Colonic mucosa (tissue), 4 donors: ENCODE results near the gene CLIC4. TPM values are rescaled to one million over a fixed set of nuclear protein-coding genes. Genes with fewer than 3 reads are reported as not detected.

ENCODE experiments used
- DNase-seq: peaks from one replicate; pipeline ENCODE4 v3.0.0-alpha.2; 2020
- H3K27ac ChIP-seq: fragments of 200-600 bp; one replicate; pipeline ENCODE4 v1.8.0; 2021
- H3K27me3 ChIP-seq: fragments of 200-600 bp; one replicate; pipeline ENCODE4 v1.8.0; 2021
- H3K36me3 ChIP-seq: fragments of 200-600 bp; one replicate; pipeline ENCODE4 v1.8.0; 2021
- H3K4me1 ChIP-seq: fragments of 200-600 bp; one replicate; pipeline ENCODE4 v1.8.0; 2021; ENCODE audit warnings: mild to moderate bottlenecking
- H3K4me3 ChIP-seq: fragments of 200-600 bp; one replicate; pipeline ENCODE4 v1.8.0; 2021
- H3K9ac ChIP-seq, 2 donors: one replicate each; pipeline ENCODE4 v1.7.0; 2013; ENCODE audit warnings: control low read depth in 2 of 2, low read depth in 2 of 2, low read length in 2 of 2
- H3K9me3 ChIP-seq: fragments of 200-600 bp; one replicate; pipeline ENCODE4 v1.8.0; 2021
- intact Hi-C: fragments of 100-400 bp; cut with DNase I; formaldehyde crosslinking; loops from one replicate; pipeline ENCODE4 v1.14.1; 2022
- total RNA-seq, 2 donors: library from RNA; stranded (reverse); fragmentation: NEBNext Ultra II Directional in 1 of 2; extraction: Animal tissue kit (Norgen Biotek cat#: 25700) in 1 of 2; gene quantifications; one replicate each; pipeline ENCODE4 v1.2.1, GENCODE V29; 2021
- TF ChIP-seq, protein P1 (sequence below): fragments of 200-600 bp; IDR thresholded peaks from one replicate; pipeline ENCODE4 v1.8.0; 2022; ENCODE audit warnings: antibody characterized with exemption, mild to moderate bottlenecking
- donor health status: healthy.
- donor health status: DM: no; HTN: no; CAD: no.
- donor health status: DM: no; HTN: no; CAD: no.

CLIC4 gene
- total RNA-seq, 2 donors from 2014 or later: 38.0 to 84.8 TPM

DNA sequence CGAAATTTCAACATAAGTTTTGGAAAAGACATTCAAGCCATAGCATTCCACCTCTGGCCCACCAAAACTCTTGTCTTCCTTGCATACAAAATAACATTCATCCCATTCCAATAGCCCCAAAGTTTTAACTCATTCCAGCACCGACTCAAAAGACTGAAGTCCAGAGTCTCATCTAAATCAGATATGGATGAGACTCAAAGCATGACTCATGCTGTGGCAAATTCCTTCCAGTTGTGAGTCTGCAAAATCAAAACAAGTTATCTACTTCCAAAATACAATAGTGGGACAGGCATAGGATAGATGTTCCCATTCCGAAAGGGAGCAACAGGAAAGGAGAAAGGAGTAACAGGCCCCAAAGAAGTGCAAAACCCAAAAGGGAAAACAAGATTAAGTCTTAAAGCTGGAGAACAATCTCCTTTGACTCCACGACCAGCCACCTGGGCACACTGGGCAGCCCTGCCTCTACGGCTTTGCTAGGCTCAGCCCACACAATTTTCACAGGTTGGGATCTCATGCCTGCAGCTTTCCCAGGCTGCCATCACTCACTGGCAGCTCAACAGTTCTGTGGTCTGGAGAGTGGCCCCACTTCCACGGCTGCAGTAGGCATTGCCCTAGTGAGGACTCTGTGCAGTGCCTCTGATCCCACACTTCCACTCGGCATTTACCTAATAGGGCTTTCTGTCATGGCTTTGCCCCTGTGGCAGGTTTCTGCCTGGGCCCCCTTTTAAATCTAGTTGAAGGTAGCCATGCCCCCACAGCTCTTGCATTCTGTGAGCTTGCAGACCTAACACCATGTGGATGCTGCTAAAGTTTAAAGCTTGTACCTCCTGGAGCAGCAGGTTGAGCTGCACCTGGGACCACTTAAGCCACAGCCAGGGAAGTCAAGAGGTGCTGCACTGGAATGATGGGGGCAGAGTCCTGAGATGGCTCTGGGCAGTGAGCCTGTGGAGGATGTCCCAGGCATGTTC lies 133.8 kb downstream of the CLIC4 start:
- intact Hi-C loops: no loop called here
- no peak overlapping the region for H3K27ac ChIP-seq
- peak; percentile 11 for DNase-seq

DNA sequence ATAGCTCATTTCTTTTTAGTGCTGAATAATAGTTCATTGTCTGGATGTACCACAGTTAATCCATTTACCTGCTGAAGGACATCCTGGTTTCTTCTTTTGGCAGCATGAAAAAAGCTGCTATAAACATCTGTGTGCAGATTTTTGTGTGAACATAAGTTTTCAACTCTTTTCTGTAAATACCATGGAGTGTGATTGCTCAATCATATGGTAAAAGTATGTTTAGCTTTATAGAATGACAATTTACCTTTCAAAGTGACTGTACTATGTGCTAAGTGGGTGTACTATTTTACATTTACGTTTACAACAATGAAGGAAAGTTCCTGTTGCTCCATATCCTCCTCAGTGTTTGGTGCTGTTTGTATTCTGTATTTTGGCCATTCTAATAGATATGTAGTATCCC lies 135.8 kb downstream of the CLIC4 start:
- TF ChIP-seq, protein P1, sequence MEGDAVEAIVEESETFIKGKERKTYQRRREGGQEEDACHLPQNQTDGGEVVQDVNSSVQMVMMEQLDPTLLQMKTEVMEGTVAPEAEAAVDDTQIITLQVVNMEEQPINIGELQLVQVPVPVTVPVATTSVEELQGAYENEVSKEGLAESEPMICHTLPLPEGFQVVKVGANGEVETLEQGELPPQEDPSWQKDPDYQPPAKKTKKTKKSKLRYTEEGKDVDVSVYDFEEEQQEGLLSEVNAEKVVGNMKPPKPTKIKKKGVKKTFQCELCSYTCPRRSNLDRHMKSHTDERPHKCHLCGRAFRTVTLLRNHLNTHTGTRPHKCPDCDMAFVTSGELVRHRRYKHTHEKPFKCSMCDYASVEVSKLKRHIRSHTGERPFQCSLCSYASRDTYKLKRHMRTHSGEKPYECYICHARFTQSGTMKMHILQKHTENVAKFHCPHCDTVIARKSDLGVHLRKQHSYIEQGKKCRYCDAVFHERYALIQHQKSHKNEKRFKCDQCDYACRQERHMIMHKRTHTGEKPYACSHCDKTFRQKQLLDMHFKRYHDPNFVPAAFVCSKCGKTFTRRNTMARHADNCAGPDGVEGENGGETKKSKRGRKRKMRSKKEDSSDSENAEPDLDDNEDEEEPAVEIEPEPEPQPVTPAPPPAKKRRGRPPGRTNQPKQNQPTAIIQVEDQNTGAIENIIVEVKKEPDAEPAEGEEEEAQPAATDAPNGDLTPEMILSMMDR: no peak
- intact Hi-C loops: no loop called here
- Histone ChIP-seq H3K4me3 (no peak overlapping the region), H3K4me1 (no peaks in the 10 kb centered on the region), H3K27me3 (no peaks in the 10 kb centered on the region), H3K9me3 (no peaks in the 10 kb centered on the region), H3K27ac (no peak overlapping the region), H3K9ac (no peak overlapping the region), H3K36me3 (no peaks in the 10 kb centered on the region)
- no peak for DNase-seq

More for the DNA sequence above, 133.8 kb downstream of the CLIC4 start:
- H3K9ac ChIP-seq: no peak overlapping the region
- no peaks in the 10 kb centered on the region for H3K27me3 ChIP-seq
- H3K36me3 ChIP-seq: no peaks in the 10 kb centered on the region
- TF ChIP-seq, protein P1: no peak
- H3K4me3 ChIP-seq: no peak overlapping the region
- H3K9me3 ChIP-seq: no peaks in the 10 kb centered on the region
- no peaks in the 10 kb centered on the region for H3K4me1 ChIP-seq

GRCh38 chr1:24884751-24885150 lies 139.5 kb downstream of the CLIC4 start:
- Histone ChIP-seq H3K4me1 (no peaks in the 10 kb centered on the region), H3K9me3 (no peaks in the 10 kb centered on the region), H3K4me3 (no peak overlapping the region), H3K27me3 (no peaks in the 10 kb centered on the region), H3K36me3 (no peaks in the 10 kb centered on the region), H3K27ac (no peak overlapping the region), H3K9ac (no peak overlapping the region)
- DNase-seq: no peak
- intact Hi-C loops: no loop called here
- TF ChIP-seq, protein P1: no peak

DNA sequence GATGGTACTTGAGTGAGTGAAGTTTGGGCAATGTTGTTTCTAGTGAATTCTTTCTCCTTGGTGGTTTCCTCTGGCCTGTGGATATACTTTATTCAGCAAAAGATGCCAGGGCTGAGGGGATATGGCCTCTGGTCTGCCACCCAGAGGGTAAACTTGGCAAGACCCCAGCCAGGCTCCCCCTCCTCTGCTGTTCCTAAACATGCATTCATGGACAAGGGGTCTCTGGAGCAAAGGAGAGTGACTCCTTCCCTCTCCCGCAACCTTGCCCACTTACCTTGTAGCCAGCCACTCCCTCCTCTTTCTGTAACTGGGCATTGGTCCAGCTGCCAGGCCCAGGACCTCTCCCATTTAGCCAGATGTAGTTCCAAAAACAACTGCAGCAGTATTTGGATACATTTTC lies 141.0 kb downstream of the CLIC4 start:
- intact Hi-C loops: no loop called here
- Histone ChIP-seq H3K36me3 (no peaks in the 10 kb centered on the region), H3K9me3 (no peaks in the 10 kb centered on the region), H3K27me3 (no peaks in the 10 kb centered on the region), H3K4me1 (no peaks in the 10 kb centered on the region), H3K9ac (no peak overlapping the region), H3K27ac (no peak overlapping the region), H3K4me3 (no peak overlapping the region)
- TF ChIP-seq, protein P1: no peak
- DNase-seq: peak; percentile 22

- Histone ChIP-seq H3K9ac (no peak overlapping the region), H3K4me3 (no peak overlapping the region), H3K27me3 (no peaks in the 10 kb centered on the region), H3K36me3 (no peaks in the 10 kb centered on the region), H3K4me1 (no peaks in the 10 kb centered on the region), H3K9me3 (no peaks in the 10 kb centered on the region), H3K27ac (no peak overlapping the region)
- peak; percentile 16 for DNase-seq
- TF ChIP-seq, protein P1: no peak
- intact Hi-C loops: no loop called here
Observed at GRCh38 chr1:24888061-24888970, 143.1 kb downstream of the CLIC4 start.
